PC-3 (cell line): ENCODE data around the gene TUBGCP2. TPM values are rescaled to one million over a fixed set of nuclear protein-coding genes. Genes with fewer than 3 reads are reported as not detected.

Experiments used
- ATAC-seq: fragments of 200-7000 bp; cut with Tn5 transposase; 2 replicates; pipeline ENCODE4 v1.9.1; 2020; ENCODE audit warnings: mild to moderate bottlenecking, moderate library complexity
- BruUV-seq: library from RNA; stranded (reverse); fragments of 400-500 nt; replicated peaks from 2 replicates; lab custom pipeline; 2021; lab: Mats Ljungman, UMichigan
- CTCF ChIA-PET: fragments of 300-600 bp; sonication (Branson Sonifier 250); formaldehyde crosslinking; loops from one replicate; lab custom pipeline; 2022; ENCODE audit warnings: antibody characterized with exemption; lab: Charles Lee
- POLR2A ChIA-PET: fragments of 300-600 bp; sonication (Branson Sonifier 250); formaldehyde crosslinking; loops from one replicate; lab custom pipeline; 2022; ENCODE audit warnings: antibody characterized with exemption; ENCODE audit not compliant: unreplicated experiment; lab: Charles Lee
- DNase-seq: peaks from one replicate; pipeline ENCODE4 v3.0.0-alpha.2; 2015
- H2AFZ ChIP-seq: fragments of 300-600 bp; sonication (generic); 2 replicates; pipeline ENCODE4 v1.6.0; 2016; ENCODE audit warnings: antibody characterized with exemption, low read length
- H3F3A ChIP-seq: fragments of 300-600 bp; sonication (generic); one replicate; pipeline ENCODE4 v1.6.0; 2017; ENCODE audit warnings: antibody characterized with exemption, low read length, control low read depth, mild to moderate bottlenecking; ENCODE audit not compliant: unreplicated experiment
- H3K27ac ChIP-seq: fragments of 300-600 bp; sonication (generic); 2 replicates; pipeline ENCODE4 v1.5.1; 2016; ENCODE audit warnings: mild to moderate bottlenecking, low read length
- H3K27me3 ChIP-seq: fragments of 300-600 bp; sonication (generic); 2 replicates; pipeline ENCODE4 v1.6.1; 2016; ENCODE audit warnings: low read length, mixed read lengths
- H3K36me3 ChIP-seq: fragments of 300-600 bp; sonication (generic); 2 replicates; pipeline ENCODE4 v1.6.1; 2016; ENCODE audit warnings: low read depth, mixed run types, low read length, mixed read lengths
- H3K4me1 ChIP-seq: fragments of 300-600 bp; sonication (generic); 2 replicates; pipeline ENCODE4 v1.5.1; 2016; ENCODE audit warnings: low read length; ENCODE audit not compliant: insufficient read depth
- H3K4me2 ChIP-seq: fragments of 300-600 bp; sonication (generic); 2 replicates; pipeline ENCODE4 v1.6.0; 2016; ENCODE audit warnings: low read length
- H3K4me3 ChIP-seq: fragments of 300-600 bp; sonication (generic); 2 replicates; pipeline ENCODE4 v1.5.1; 2016; ENCODE audit warnings: mild to moderate bottlenecking, low read length, mixed read lengths
- H3K79me2 ChIP-seq: fragments of 300-600 bp; sonication (generic); 2 replicates; pipeline ENCODE4 v1.6.1; 2017; ENCODE audit warnings: low read length, mixed read lengths
- H3K9ac ChIP-seq: fragments of 300-600 bp; sonication (generic); 2 replicates; pipeline ENCODE4 v1.6.0; 2016; ENCODE audit warnings: mild to moderate bottlenecking, low read length
- H3K9me2 ChIP-seq: fragments of 300-600 bp; sonication (generic); replicated peaks from 2 replicates; pipeline ENCODE4 v1.6.1; 2016; ENCODE audit warnings: mixed run types, low read length, mixed read lengths
- H3K9me3 ChIP-seq: fragments of 300-600 bp; sonication (generic); 2 replicates; pipeline ENCODE4 v1.6.1; 2016; ENCODE audit warnings: low read length, mixed read lengths
- H4K20me1 ChIP-seq: fragments of 300-600 bp; sonication (generic); 2 replicates; pipeline ENCODE4 v1.6.1; 2016; ENCODE audit warnings: low read length, mixed read lengths
- EZH2 ChIP-seq: fragments of 300-600 bp; sonication (generic); IDR thresholded peaks from one replicate; pipeline ENCODE4 v1.6.1; 2017; ENCODE audit warnings: antibody characterized with exemption, mild to moderate bottlenecking, low read length; ENCODE audit not compliant: unreplicated experiment
- EZH2phosphoT487 ChIP-seq: fragments of 300-600 bp; sonication (generic); IDR thresholded peaks from 2 replicates; pipeline ENCODE4 v1.6.1; 2018; ENCODE audit warnings: mild to moderate bottlenecking, antibody characterized with exemption, low read length, borderline replicate concordance
- intact Hi-C: fragments of 100-400 bp; cut with micrococcal nuclease; formaldehyde crosslinking; loops from 2 replicates; pipeline ENCODE4 v1.9.0; 2023
- total RNA-seq: library from RNA; depleted of rRNA; stranded (reverse); fragments of >200 nt; gene quantifications from 2 replicates; pipeline ENCODE4 v1.2.3, GENCODE V29; 2014
- TF ChIP-seq, protein P1 (sequence below): fragments of 300-600 bp; sonication (generic); conservative IDR thresholded peaks from 2 replicates; pipeline ENCODE4 v1.5.1; 2017; ENCODE audit warnings: antibody characterized with exemption, low read depth, mild to moderate bottlenecking, low read length

The TUBGCP2 gene
- total RNA-seq, 1 experiment from 2014 or later = 72.9 TPM

DNA sequence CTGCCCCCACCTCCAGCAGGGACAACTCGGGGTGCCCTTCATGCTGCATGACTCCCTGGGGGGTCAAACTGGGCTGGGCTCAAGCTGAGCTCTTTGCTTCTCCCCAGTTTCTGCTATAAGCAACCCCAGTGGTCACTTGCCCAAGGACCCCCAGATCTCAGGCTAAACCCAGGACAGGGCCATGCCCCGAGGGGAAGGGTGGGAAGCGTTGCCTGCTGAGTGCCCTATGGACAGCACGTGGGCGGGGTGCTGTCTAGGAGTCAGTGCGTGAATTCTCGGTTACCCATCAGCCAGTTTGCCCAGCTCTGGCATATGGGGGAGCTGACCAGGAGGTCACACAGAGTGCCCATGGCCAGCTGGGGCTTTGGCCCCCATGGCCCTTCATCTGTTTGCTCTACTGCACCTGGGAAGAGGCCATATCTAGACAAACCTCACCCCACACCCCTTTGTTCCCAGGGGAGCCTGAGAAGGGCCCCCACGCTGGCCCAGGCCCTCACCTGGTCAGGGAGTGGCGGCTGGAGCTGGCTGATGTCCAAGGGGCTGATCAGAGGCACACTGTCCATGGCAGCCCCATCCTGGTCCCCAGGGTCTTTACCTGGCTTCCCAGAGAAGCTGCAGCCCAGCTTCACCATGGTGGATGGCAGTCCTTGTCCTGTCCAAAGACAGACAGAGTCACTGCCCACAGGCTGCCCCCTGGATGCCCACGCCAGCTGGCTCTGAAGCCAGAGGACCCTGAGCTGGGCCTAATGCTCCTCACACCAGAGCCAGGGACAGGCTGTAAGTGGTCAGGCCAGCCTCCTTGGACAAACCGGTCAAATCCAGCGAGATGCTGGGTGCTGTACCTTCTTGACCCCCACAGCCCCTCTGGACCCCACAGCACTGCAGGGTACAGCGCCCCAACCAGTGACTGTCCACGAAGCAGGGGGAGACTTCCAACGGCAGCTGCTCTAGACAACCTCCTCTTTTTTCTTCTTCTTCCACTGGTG, 20.0 kb upstream of the TUBGCP2 start:
- H2AFZ ChIP-seq = no peak overlapping the region
- no peak overlapping the region for H3K27ac ChIP-seq
- BruUV-seq = no TSS peak
- no peak for ATAC-seq
- TF ChIP-seq EZH2phosphoT487 (no peak), EZH2 (no peak)
- TF ChIP-seq, protein P1, sequence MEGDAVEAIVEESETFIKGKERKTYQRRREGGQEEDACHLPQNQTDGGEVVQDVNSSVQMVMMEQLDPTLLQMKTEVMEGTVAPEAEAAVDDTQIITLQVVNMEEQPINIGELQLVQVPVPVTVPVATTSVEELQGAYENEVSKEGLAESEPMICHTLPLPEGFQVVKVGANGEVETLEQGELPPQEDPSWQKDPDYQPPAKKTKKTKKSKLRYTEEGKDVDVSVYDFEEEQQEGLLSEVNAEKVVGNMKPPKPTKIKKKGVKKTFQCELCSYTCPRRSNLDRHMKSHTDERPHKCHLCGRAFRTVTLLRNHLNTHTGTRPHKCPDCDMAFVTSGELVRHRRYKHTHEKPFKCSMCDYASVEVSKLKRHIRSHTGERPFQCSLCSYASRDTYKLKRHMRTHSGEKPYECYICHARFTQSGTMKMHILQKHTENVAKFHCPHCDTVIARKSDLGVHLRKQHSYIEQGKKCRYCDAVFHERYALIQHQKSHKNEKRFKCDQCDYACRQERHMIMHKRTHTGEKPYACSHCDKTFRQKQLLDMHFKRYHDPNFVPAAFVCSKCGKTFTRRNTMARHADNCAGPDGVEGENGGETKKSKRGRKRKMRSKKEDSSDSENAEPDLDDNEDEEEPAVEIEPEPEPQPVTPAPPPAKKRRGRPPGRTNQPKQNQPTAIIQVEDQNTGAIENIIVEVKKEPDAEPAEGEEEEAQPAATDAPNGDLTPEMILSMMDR = no peak
- no peak overlapping the region for H3K4me2 ChIP-seq
- ChIA-PET POLR2A (no interaction called here), CTCF (interaction anchor here (0.6 kb wide), 1 partner anchor 15 kb away, joined by 4 read pairs; no protein-coding TSS in a partner anchor)
- no peak overlapping the region for H3K9ac ChIP-seq
- H3K9me3 ChIP-seq = no peaks in the 10 kb centered on the region
- H3K4me3 ChIP-seq = no peak overlapping the region
- H3K4me1 ChIP-seq = peaks cover 15% of the 10 kb centered on the region
- H3K79me2 ChIP-seq = no peaks in the 10 kb centered on the region
- no peak for DNase-seq
- no peaks in the 10 kb centered on the region for H4K20me1 ChIP-seq
- intact Hi-C loops = loop anchor here (10.0 kb wide), 1 partner anchor 176 kb away; no protein-coding TSS in a partner anchor
- H3K9me2 ChIP-seq = no peaks in the 10 kb centered on the region
- H3K27me3 ChIP-seq = peaks cover 11% of the 10 kb centered on the region; the same call in 1 of the 2 replicates
- H3K36me3 ChIP-seq = no peaks in the 10 kb centered on the region
- peaks cover 4% of the 10 kb centered on the region for H3F3A ChIP-seq

DNA sequence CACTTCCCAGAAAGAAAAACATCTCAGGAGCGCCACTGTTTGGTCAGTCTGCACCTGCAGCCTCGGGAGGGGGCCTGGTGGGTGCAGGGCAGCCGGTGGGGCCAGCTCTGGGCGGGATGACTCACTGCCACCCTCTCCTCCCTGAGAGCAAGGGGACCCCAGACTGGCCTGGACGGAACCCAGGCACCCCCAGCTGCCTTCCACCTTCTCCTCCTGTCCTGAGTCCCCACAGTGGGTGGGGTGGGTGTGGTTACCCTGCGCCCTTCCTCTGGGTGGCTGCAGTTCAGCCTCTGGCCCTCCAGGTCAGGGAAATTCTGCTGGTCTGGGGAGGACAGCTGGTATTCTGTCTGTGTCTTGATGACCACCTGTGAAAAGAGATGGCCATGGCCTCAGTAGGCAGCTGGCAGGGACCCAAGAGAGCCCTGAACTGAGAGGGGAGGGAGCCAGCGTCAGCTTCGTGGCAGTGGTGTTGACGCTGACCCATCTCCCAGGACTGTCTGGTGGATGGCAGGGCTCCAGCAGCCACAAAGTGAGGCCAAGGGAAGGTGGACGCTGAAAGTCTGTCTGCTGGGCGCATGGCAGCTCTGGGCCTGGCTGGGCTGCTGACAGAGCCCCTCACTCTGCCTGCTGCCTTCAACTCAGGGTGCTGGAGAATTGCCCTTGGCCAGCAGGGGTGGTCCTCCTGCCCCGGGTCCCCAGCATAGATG, 19.1 kb upstream of the TUBGCP2 start:
- H3K9ac ChIP-seq = no peak overlapping the region
- H4K20me1 ChIP-seq = no peaks in the 10 kb centered on the region
- no peak overlapping the region for H2AFZ ChIP-seq
- BruUV-seq = no TSS peak
- H3K9me2 ChIP-seq = no peaks in the 10 kb centered on the region
- no peak overlapping the region for H3K27ac ChIP-seq
- TF ChIP-seq EZH2 = no peak
- TF ChIP-seq, protein P1 = peak; percentile 35; the same call in 1 of the 2 replicates
- peak; percentile 13 for DNase-seq
- H3F3A ChIP-seq = peaks cover 4% of the 10 kb centered on the region
- intact Hi-C loops = loop anchor here (10.0 kb wide), 1 partner anchor 177 kb away; no protein-coding TSS in a partner anchor
- no peaks in the 10 kb centered on the region for H3K79me2 ChIP-seq
- no peak; the same call in 1 of the 2 replicates for ATAC-seq
- peaks cover 11% of the 10 kb centered on the region; the same call in 1 of the 2 replicates for H3K27me3 ChIP-seq
- peak overlapping the region; percentile 56 for H3K4me2 ChIP-seq
- no peak overlapping the region for H3K4me3 ChIP-seq
- CTCF ChIA-PET = interaction anchor here (1.3 kb wide), 1 partner anchor 14 kb away, joined by 4 read pairs; no protein-coding TSS in a partner anchor
- no peaks in the 10 kb centered on the region for H3K9me3 ChIP-seq
- H3K36me3 ChIP-seq = no peaks in the 10 kb centered on the region
- POLR2A ChIA-PET = no interaction called here
- H3K4me1 ChIP-seq = peaks cover 15% of the 10 kb centered on the region
